Limb (tissue), 2 donors: ENCODE measurements around the gene AIG1.

Experiments
- DNase-seq, 2 donors: peaks; one replicate each; pipeline ENCODE4 v3.0.0-alpha.2; 2016; ENCODE audit errors: extremely low spot score in 2 of 2

The AIG1 gene

DNA sequence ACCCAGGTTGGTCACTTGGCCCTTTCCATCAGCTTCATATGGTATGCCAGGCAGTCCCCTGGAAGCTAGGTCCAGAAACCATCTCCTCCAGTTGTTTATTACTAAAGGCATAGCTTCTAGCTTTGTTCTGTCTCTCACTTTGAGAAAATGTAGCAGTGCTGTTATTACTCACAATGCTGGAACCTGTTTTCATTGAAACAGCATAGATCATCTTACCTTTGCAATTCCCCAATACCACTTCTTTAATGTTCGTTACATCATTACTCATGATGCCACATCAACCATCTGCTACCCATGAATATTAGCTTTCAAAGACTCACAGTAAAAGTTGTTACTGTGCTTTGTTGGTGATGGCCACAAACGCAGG is 301.5 kb downstream of the AIG1 start:
- DNase-seq: no peak

DNA sequence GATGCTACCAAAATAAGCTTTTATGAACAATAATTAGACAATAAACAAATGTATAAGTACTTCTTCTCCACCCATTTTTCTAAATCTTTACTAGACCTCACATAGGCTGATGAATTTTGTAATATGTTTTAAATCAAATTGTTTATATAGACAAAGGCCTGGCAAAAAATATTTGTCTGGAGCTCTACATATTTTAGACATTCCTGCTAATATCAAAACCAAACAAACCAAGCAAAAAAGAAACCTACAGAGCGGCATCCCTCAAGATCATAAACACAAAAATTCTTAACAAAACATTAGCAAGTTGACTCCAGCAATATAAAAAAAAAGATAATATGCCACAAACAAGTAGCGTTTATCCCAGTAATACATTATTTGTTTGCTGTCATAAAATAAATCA is 302.6 kb downstream of the AIG1 start:
- DNase-seq: no peak

DNA sequence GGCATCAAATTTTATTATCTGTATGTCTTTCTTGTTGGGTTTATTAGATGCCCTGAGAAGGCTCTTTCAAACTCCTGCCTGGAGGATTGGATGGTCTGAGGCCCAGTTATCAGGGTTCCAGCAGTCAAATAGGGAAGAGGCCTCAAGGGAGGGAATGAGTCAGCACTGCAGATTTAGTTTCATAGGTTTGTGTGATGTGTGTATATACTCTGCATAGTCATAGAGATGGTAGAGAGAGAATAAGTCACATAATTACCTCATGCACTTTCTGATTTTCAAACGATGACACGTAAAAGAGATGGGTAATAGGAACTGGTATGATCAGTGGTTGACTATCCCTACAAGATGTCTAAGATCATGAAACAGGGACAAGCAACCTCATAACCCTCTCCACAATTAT is 307.7 kb downstream of the AIG1 start:
- no peak for DNase-seq

DNA sequence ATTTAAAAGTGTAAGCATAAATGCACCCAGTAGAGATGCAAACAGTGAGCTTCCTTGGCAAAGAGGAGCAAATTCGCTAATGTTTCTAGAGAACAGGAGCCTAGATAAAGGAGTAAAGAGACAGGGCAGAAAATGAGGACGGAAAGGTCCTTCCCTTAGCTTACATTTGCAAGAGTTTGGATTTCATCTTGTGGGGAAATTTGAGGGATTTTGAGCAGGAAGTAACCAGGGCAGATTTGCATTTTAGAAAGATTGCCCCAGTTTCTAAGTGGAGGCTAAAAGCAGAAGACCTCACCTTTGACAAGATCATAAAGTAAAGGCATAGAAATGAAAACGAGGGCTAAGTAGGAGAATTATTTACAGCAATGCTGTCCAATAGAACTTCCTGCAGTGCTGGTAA is 309.3 kb downstream of the AIG1 start:
- no peak for DNase-seq

DNA sequence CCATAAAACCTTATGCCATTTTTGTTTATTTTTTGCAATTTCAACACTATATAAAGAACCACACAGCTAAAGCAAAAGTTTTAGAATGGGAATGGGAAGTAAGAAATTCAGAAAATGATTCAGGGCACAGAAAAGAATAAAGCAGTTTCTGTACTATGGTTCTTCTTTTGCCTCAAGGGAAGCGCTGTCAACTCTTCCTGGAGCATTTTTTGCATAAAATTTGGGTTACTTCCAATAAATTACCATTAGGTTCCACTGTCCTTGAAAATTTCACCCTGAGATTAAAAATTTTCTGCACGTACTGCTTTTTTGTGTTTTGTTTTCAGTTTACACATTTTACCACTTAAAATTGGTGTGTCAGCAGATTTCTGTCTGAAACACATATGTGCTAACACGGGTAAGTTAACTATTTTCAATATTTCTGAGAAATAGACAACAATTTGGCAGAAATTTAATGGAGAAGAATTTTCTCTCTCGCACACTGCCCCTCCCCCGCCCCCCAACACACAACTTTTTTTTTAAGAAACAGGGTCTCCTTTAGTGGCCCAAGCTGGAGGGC is 310.2 kb downstream of the AIG1 start:
- no peak for DNase-seq

DNA sequence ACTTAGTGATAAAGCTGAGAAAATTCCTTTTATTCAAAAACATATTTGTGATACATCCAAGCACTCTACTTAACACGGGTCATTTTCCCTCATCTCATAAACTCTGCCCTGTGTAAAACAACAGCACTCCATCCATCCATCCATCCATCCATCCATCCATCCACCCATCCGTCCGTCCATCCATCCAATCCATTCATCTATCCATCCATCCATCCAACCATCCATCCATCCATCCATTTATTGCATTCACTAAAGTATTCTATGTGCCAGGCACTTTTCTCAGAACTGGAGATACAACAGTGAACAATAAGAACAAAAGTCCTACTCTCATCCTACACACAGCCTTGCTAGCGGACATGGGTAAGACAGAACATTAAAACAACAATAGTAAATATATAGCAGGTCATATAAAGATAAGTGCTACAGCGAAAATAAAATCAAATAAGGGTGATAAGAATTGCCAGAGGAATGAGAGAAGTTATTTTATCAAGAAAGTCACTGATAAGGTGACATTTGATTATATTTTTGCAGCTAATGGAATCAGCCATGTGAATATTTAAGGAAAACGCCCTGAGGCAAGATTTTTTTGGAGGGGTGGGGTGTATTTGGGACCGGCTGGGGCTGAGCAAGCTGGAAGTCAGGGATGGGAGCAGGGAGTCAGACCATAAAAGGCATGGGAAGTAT is 311.7 kb downstream of the AIG1 start:
- DNase-seq: no peak

DNA sequence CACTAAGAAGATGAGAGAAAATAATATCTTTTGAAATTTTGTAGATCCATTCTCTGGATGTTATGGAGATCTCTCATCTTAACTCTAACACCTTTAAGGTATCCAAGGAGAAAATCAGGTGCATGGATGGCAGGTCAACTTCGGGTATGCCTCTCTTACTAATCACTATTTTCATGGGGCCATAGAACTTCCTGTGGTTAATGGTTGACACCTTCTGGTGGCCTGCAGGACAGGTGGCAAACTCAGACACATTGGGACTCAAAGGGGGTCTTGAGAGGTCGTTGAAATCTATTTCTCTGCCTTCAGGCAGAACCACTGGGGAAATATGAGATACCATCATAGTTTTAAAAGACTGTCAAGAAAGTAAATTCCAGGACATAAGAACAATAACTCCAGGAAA is 313.3 kb downstream of the AIG1 start:
- no peak for DNase-seq

DNA sequence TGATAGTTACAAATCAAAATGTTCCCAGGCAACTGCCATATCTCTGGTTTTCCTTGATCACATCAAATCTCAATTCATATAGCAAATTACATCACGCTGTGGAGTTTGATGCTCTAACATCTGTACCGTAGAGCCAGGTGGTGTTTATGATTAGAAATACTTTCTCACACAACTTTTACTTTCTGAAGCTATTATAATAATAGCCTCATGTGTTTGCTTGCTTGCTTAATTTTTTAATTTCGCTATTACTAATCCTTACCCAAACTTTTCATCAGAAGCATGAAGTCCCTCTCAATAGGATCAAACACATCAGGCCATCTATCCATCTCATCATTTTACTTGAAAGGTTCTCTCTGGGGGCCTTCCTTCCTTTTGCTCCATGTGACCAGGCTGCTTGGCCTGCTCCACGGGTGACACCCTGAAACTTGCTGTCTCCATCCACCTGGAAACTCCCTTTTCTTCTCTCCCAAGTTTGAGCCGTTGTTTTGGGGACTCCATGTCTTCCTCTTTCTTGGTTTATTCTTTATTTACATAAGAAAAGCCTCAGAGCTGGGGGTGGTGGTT is 314.4 kb downstream of the AIG1 start:
- DNase-seq: no peak

DNA sequence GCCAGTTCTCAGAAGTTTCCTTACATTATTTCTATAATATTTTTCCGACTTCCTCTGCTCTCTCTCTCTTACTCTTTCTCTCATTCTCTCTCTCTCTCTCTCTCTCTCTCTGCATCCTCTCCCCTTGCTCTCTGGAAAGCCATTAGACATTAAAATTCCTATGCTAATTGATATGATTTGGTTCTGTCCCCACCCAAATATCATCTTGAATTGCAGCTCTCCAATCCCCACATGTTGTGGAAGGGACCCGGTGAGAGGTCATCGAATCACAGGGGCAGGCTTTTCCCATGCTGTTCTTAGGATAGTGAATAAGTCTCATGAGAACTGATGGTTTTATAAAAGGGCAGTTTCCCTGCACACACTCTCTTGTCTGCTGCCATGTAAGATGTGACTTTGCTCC is 315.7 kb downstream of the AIG1 start:
- DNase-seq: no peak

DNA sequence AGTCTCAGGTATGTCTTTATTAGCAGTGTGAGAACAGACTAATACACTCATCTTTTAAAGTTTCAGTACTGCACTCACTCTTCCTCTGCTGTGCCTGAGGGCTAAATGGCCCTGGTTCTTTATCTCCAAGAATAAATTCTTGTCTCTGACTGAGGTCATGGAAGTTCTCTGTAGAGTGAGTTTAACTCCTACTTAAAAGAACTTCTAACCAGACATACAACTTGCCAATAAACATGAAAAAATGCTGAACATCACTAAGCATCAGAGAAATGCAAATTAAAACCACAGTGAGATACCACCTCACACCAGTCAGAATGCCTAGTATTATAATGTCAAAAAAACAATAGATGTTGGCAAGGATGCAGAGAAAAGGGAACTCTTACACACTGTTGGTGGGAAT is 316.2 kb downstream of the AIG1 start:
- no peak for DNase-seq

DNA sequence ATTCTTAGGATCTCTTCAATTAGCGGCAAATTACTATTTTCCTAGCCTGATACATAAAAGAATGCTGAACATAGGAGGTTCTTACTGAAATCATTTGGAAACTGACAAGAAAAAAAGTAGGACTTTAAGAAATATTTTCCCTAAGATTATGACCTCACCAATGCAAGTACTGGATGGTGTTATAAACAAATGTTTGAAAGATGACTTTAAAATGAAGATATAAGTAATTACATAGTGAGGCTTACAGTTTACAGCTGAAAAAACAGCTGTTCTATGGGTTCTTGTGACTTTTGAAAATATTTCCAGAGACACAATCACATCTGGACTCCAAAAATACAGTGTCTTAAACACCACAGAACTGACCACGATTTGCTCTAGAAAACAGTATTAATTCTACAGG is 324.9 kb downstream of the AIG1 start:
- DNase-seq: no peak

DNA sequence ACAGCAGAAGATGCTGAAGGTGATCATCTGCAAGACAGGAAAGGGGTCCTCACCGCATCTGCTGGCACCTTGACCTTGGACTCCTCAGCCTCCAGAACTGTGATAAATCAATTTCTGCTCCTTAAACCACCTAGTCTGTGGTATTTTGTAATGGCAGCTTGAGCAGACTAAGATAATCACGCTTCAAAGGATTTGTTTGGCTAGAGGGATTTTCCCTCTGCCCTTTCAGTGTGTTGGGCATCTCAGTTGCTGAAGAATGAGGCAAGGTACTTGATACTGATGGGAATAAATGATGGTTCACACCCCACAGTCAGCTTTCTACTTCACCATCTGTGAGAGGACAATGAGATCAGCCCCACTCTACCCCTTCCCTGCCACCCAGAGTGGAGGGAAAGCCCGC is 329.6 kb downstream of the AIG1 start:
- DNase-seq: no peak
